ENCODE data around the gene PCLO.
"Not testable (repeated sequence)": the region's sequence is repeated elsewhere in the genome, so short reads cannot be mapped to it uniquely, and the experiment has no call there.

The PCLO gene

GRCh38 chr7:83130623-83131545 is 31.8 kb downstream of the PCLO start:
- no peak for DNase-seq (ENCODE audit: low read depth in 3 of 3, low spot score in 1 of 3)

GRCh38 chr7:83130191-83130590 is 32.5 kb downstream of the PCLO start:
- no peak for DNase-seq (ENCODE audit: low read depth in 3 of 3, low spot score in 1 of 3)

- no peak for DNase-seq (ENCODE audit: low read depth in 3 of 3, low spot score in 1 of 3)
These were observed 43.2 kb downstream of the PCLO start for GRCh38 chr7:83119494-83119893.

GRCh38 chr7:83119026-83119382 is 43.7 kb downstream of the PCLO start:
- DNase-seq (ENCODE audit: low read depth in 3 of 3, low spot score in 1 of 3): no peak

GRCh38 chr7:83118347-83119025 is 44.2 kb downstream of the PCLO start:
- DNase-seq (ENCODE audit: low read depth in 3 of 3, low spot score in 1 of 3): no peak

GRCh38 chr7:83117466-83117865 is 45.2 kb downstream of the PCLO start:
- no peak for DNase-seq (ENCODE audit: low read depth in 3 of 3, low spot score in 1 of 3)

GRCh38 chr7:83111391-83111790 is 51.3 kb downstream of the PCLO start:
- no peak for DNase-seq (ENCODE audit: low read depth in 3 of 3, low spot score in 1 of 3)

GRCh38 chr7:83109352-83109751 is 53.3 kb downstream of the PCLO start:
- no peak for DNase-seq (ENCODE audit: low read depth in 3 of 3, low spot score in 1 of 3)

GRCh38 chr7:83105948-83106347 is 56.7 kb downstream of the PCLO start:
- DNase-seq (ENCODE audit: low read depth in 3 of 3, low spot score in 1 of 3): no peak

GRCh38 chr7:83105063-83105462 is 57.6 kb downstream of the PCLO start:
- DNase-seq (ENCODE audit: low read depth in 3 of 3, low spot score in 1 of 3): no peak

- no peak for DNase-seq (ENCODE audit: low read depth in 3 of 3, low spot score in 1 of 3)
These were observed 61.2 kb downstream of the PCLO start for GRCh38 chr7:83101530-83101929.

GRCh38 chr7:83096065-83096580 is 66.6 kb downstream of the PCLO start:
- DNase-seq (ENCODE audit: low read depth in 3 of 3, low spot score in 1 of 3): no peak

GRCh38 chr7:83085299-83085698 is 77.4 kb downstream of the PCLO start:
- DNase-seq (ENCODE audit: low read depth in 3 of 3, low spot score in 1 of 3): no peak

GRCh38 chr7:83079879-83080278 is 82.8 kb downstream of the PCLO start:
- DNase-seq (ENCODE audit: low read depth in 3 of 3, low spot score in 1 of 3): not testable (repeated sequence)

- no peak for DNase-seq (ENCODE audit: low read depth in 3 of 3, low spot score in 1 of 3)
These were observed 85.4 kb downstream of the PCLO start for GRCh38 chr7:83077328-83077727.

- DNase-seq (ENCODE audit: low read depth in 3 of 3, low spot score in 1 of 3): no peak
These were observed 89.8 kb downstream of the PCLO start for GRCh38 chr7:83072576-83073517.

- no peak for DNase-seq (ENCODE audit: low read depth in 3 of 3, low spot score in 1 of 3)
These were observed 97.0 kb downstream of the PCLO start for GRCh38 chr7:83065714-83066113.

- DNase-seq (ENCODE audit: low read depth in 3 of 3, low spot score in 1 of 3): no peak
These were observed 102.5 kb downstream of the PCLO start for GRCh38 chr7:83060218-83060617.

- no peak for DNase-seq (ENCODE audit: low read depth in 3 of 3, low spot score in 1 of 3)
These were observed 104.0 kb downstream of the PCLO start for GRCh38 chr7:83058667-83059066.

GRCh38 chr7:83055197-83055596 is 107.5 kb downstream of the PCLO start:
- no peak for DNase-seq (ENCODE audit: low read depth in 3 of 3, low spot score in 1 of 3)

GRCh38 chr7:83054472-83054871 is 108.2 kb downstream of the PCLO start:
- no peak for DNase-seq (ENCODE audit: low read depth in 3 of 3, low spot score in 1 of 3)

Measured in stimulated activated CD4-positive, alpha-beta T cell treated with anti-CD3 and anti-CD28 coated beads, TNF-alpha, amount 100 ng/mL, for 1 hour (primary cell).